B cell (primary cell): ENCODE measurements around the gene S100PBP. TPM values are rescaled to one million over a fixed set of nuclear protein-coding genes. Genes with fewer than 3 reads are reported as not detected.

Source experiments
- ATAC-seq: fragments of 200-7000 bp; cut with Tn5 transposase; one replicate; pipeline ENCODE4 v1.10.0; 2021; ENCODE audit warnings: low read depth, mild to moderate bottlenecking, moderate number of reproducible peaks, moderate library complexity
- CTCF ChIA-PET: fragments of 350-600 bp; sonication (Branson Sonifier 250); formaldehyde crosslinking; loops from one replicate; lab custom pipeline; 2021; ENCODE audit warnings: antibody characterized with exemption, inconsistent platforms; lab: Charles Lee
- POLR2A ChIA-PET: fragments of 350-600 bp; sonication (Branson Sonifier 250); formaldehyde crosslinking; loops from one replicate; lab custom pipeline; 2021; ENCODE audit warnings: antibody characterized with exemption; lab: Charles Lee
- DNase-seq: peaks from one replicate; pipeline ENCODE4 v3.0.0; 2013
- H2AFZ ChIP-seq: 2 replicates; pipeline ENCODE4 v1.6.1; 2012; ENCODE audit warnings: mild to moderate bottlenecking, low read depth, low read length; ENCODE audit not compliant: insufficient read depth, poor library complexity, severe bottlenecking
- H3K27ac ChIP-seq, 2 donors: 1 replicate in 1 of 2; 2 replicates in 1 of 2; pipeline ENCODE4 v1.5.1; 2012 to 2013; ENCODE audit warnings: low read length in 2 of 2, mild to moderate bottlenecking in 2 of 2, moderate library complexity in 1 of 2
- H3K27me3 ChIP-seq, 4 experiments: fragments of 200-600 bp in 1 of 4; sonication (generic) in 1 of 4; replicated peaks in 1 of 4; 1 replicate in 2 of 4; 2 replicates in 2 of 4; pipeline versions ENCODE4 v1.6.1 to v1.7.0; 2013 to 2016; ENCODE audit warnings: low read length in 3 of 4, mild to moderate bottlenecking in 2 of 4, mixed read lengths in 1 of 4, moderate library complexity in 1 of 4; ENCODE audit not compliant: insufficient read depth in 4 of 4, control insufficient read depth in 3 of 4; ENCODE audit errors: control extremely low read depth in 1 of 4
- H3K36me3 ChIP-seq, 2 experiments: replicated peaks in 1 of 2; 1 replicate in 1 of 2; 2 replicates in 1 of 2; pipeline versions ENCODE4 v1.6.1 to v1.7.1; 2013; ENCODE audit warnings: low read length in 1 of 2; ENCODE audit not compliant: insufficient read depth in 2 of 2, control insufficient read depth in 1 of 2; ENCODE audit errors: control extremely low read depth in 1 of 2, extremely low read depth in 1 of 2
- H3K4me1 ChIP-seq, 2 donors: fragments of 200-600 bp in 1 of 2; sonication (generic) in 1 of 2; 1 replicate in 1 of 2; 2 replicates in 1 of 2; pipeline versions ENCODE4 v1.5.1 to v1.6.1; 2013 to 2017; ENCODE audit warnings: low read length in 2 of 2; ENCODE audit not compliant: control insufficient read depth in 2 of 2, insufficient read depth in 2 of 2
- H3K4me2 ChIP-seq: replicated peaks from 2 replicates; pipeline ENCODE3; 2012; ENCODE audit warnings: mild to moderate bottlenecking, low read depth, low read length; ENCODE audit not compliant: poor library complexity, severe bottlenecking
- H3K4me3 ChIP-seq, 5 experiments: fragments of 200-600 bp in 1 of 5; sonication (generic) in 1 of 5; 1 replicate in 3 of 5; 2 replicates in 2 of 5; pipeline versions ENCODE4 v1.5.1 to v1.7.0; 2011 to 2016; ENCODE audit warnings: low read length in 4 of 5, mild to moderate bottlenecking in 4 of 5, low read depth in 2 of 5, control low read depth in 1 of 5, moderate library complexity in 1 of 5; ENCODE audit not compliant: insufficient read depth in 1 of 5; ENCODE audit errors: control extremely low read depth in 1 of 5, extremely low read depth in 1 of 5
- H3K79me2 ChIP-seq: fragments of 200-600 bp; sonication (generic); one replicate; pipeline ENCODE4 v1.6.0; 2016; ENCODE audit warnings: low read length; ENCODE audit not compliant: control insufficient read depth, insufficient read depth
- H3K9ac ChIP-seq: fragments of 200-600 bp; sonication (generic); 2 replicates; pipeline ENCODE4 v1.6.1; 2017; ENCODE audit warnings: mild to moderate bottlenecking, low read length, moderate library complexity
- H3K9me3 ChIP-seq, 3 donors: one replicate each; pipeline versions ENCODE4 v1.6.1 to v1.7.1; 2013; ENCODE audit warnings: low read length in 2 of 3; ENCODE audit not compliant: control insufficient read depth in 2 of 3, insufficient read depth in 1 of 3; ENCODE audit errors: control extremely low read depth in 1 of 3
- H4K20me1 ChIP-seq: 2 replicates; pipeline ENCODE4 v1.6.0; 2012; ENCODE audit warnings: mild to moderate bottlenecking, low read length; ENCODE audit not compliant: insufficient read depth, control insufficient read depth, poor library complexity, severe bottlenecking
- H3K27ac Mint-ChIP-seq: one replicate; pipeline ENCODE4 v1.8.0; 2021; ENCODE audit warnings: mixed read lengths
- H3K27me3 Mint-ChIP-seq: one replicate; pipeline ENCODE4 v1.8.0; 2021; ENCODE audit warnings: mixed read lengths
- H3K4me1 Mint-ChIP-seq: one replicate; pipeline ENCODE4 v1.8.0; 2021; ENCODE audit warnings: mixed read lengths
- H3K4me3 Mint-ChIP-seq: one replicate; pipeline ENCODE4 v1.8.0; 2021; ENCODE audit warnings: mixed read lengths
- H3K9me3 Mint-ChIP-seq: one replicate; pipeline ENCODE4 v1.8.0; 2022; ENCODE audit warnings: mixed read lengths; ENCODE audit not compliant: insufficient read depth
- CTCF ChIP-seq: fragments of 200-600 bp; IDR thresholded peaks from one replicate; pipeline ENCODE4 v1.8.0; 2022; ENCODE audit warnings: antibody characterized with exemption, mild to moderate bottlenecking
- EZH2 ChIP-seq: IDR thresholded peaks from 2 replicates; pipeline ENCODE4 v1.6.1; 2012; ENCODE audit warnings: borderline replicate concordance, low read depth, mild to moderate bottlenecking, moderate library complexity, low read length; ENCODE audit not compliant: insufficient read depth, poor library complexity, severe bottlenecking
- WGBS: methylation state at CpG from one replicate; pipeline ENCODE4 v1.1.5; 2013; ENCODE audit warnings: missing lambda C conversion rate; ENCODE audit not compliant: insufficient coverage; 5-methylcytosine and 5-hydroxymethylcytosine counted together
- intact Hi-C: fragments of 100-400 bp; cut with micrococcal nuclease; formaldehyde crosslinking; loops from one replicate; pipeline ENCODE4 v1.10.0; 2022
- polyA plus RNA-seq: library from polyadenylated mRNA; depleted of rRNA; stranded (reverse); fragments of >200 nt; gene quantifications from 2 replicates; pipeline ENCODE4 v1.2.3, GENCODE V29; 2012
- total RNA-seq, 2 donors: library from RNA; stranded (reverse); fragments of 120-200 nt in 1 of 2; gene quantifications; 1 replicate in 1 of 2; 2 replicates in 1 of 2; pipeline versions ENCODE4 v1.2.3 to v1.2.4, GENCODE V29; 2013 to 2022

The S100PBP gene
- total and polyA plus RNA-seq, 2 donors (not counting 1 experiment from before 2014, with no cell fraction given), result 32.5 to 94.1 TPM

GRCh38 chr1:32891241-32891570 is 73.8 kb downstream of the S100PBP start:
- ATAC-seq, result no peak
- H3K4me1 ChIP-seq, result peaks cover 22 to 28% of the 10 kb centered on the region in 2 donors
- no peak overlapping the region for H3K27ac Mint-ChIP-seq
- no peaks in the 10 kb centered on the region for H3K79me2 ChIP-seq
- H3K4me3 ChIP-seq, result no peak overlapping the region
- H3K27ac ChIP-seq, result no peak overlapping the region
- H3K9me3 ChIP-seq, result peaks cover 0 to 17% (median 0%) of the 10 kb centered on the region in 3 donors
- no peaks in the 10 kb centered on the region for H3K36me3 ChIP-seq
- CTCF ChIA-PET, result interaction anchor here (0.9 to 4.2 kb wide), 2 partner anchors 16 to 179 kb away, joined by 3 to 14 read pairs; no protein-coding TSS in a partner anchor
- POLR2A ChIA-PET, result no interaction called here
- H3K4me2 ChIP-seq, result no peak overlapping the region
- no peak overlapping the region for H3K4me3 Mint-ChIP-seq
- no peaks in the 10 kb centered on the region for H3K9me3 Mint-ChIP-seq
- H3K27me3 ChIP-seq, result peaks cover 0 to 89% (median 44%) of the 10 kb centered on the region in 4 experiments
- TF ChIP-seq EZH2 (no peak), CTCF (no peak)
- no peak for DNase-seq
- H4K20me1 ChIP-seq, result no peaks in the 10 kb centered on the region
- 100% methylated on average over 1 of the region's 1 CpG for WGBS
- no peak overlapping the region for H2AFZ ChIP-seq
- no peak overlapping the region for H3K9ac ChIP-seq
- peaks cover 21% of the 10 kb centered on the region for H3K4me1 Mint-ChIP-seq
- H3K27me3 Mint-ChIP-seq, result peaks cover 71% of the 10 kb centered on the region
- intact Hi-C loops, result no loop called here

- H3K4me2 ChIP-seq, result no peak overlapping the region
- Mint-ChIP-seq H3K4me1 (peaks cover 21% of the 10 kb centered on the region), H3K9me3 (no peaks in the 10 kb centered on the region), H3K4me3 (peak overlapping the region; percentile 77), H3K27ac (no peak overlapping the region), H3K27me3 (peaks cover 74% of the 10 kb centered on the region)
- no peak overlapping the region for H3K27ac ChIP-seq
- H2AFZ ChIP-seq, result no peak overlapping the region
- POLR2A ChIA-PET, result no interaction called here
- peaks cover 0 to 86% (median 43%) of the 10 kb centered on the region in 4 experiments for H3K27me3 ChIP-seq
- TF ChIP-seq CTCF, result no peak
- no peak for TF ChIP-seq EZH2
- no peaks in the 10 kb centered on the region for H3K79me2 ChIP-seq
- CTCF ChIA-PET, result interaction anchor here (1.2 to 4.2 kb wide), 4 partner anchors 10 to 371 kb away, joined by 3 to 14 read pairs (median 4); no protein-coding TSS in a partner anchor
- no peak overlapping the region for H3K9ac ChIP-seq
- intact Hi-C loops, result no loop called here
- H3K36me3 ChIP-seq, result no peaks in the 10 kb centered on the region
- ATAC-seq, result no peak
- no peaks in the 10 kb centered on the region for H4K20me1 ChIP-seq
- no peak for DNase-seq
- peaks cover 19 to 28% of the 10 kb centered on the region in 2 donors for H3K4me1 ChIP-seq
- H3K9me3 ChIP-seq, result peaks cover 0 to 17% (median 0%) of the 10 kb centered on the region in 3 donors
- H3K4me3 ChIP-seq, result no peak overlapping the region
- 96% methylated on average over 3 of the region's 3 CpGs for WGBS
These were observed 74.2 kb downstream of the S100PBP start for GRCh38 chr1:32891630-32892029.
